ENCODE results near the gene RAB7B.
A peak's percentile ranks its signal among the peaks of the same experiment; 100 is the strongest.

Gene RAB7B

DNA sequence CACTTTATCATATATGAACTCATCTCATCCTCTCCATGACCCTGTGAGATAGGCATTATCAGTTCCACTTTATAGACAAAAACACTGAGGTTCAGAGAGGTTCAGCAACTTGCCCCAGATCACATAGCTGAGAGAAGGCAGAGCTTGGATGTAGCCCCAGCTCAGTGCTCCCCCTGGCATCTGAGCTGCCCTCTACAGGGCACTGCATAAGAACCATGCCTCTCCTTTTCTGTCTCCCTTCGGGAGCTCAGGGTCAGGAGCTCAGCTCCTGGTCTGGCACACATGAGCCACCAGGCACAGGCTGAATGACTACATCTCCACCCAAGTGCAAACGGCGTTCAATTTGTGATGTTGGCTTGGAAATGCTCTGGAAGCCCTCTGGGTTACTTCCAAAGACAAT, 16.9 kb downstream of the RAB7B start:
- no peak overlapping the region for H2AK5ac ChIP-seq (ENCODE audit: low read depth, low read length)
- no peak for DNase-seq (ENCODE audit: low spot score)
- no peaks in the 10 kb centered on the region for H3K9me3 ChIP-seq (replicated peaks in 1 of 2; ENCODE audit: control insufficient read depth in 2 of 2, insufficient read depth in 1 of 2, low read depth in 1 of 2, low read length in 2 of 2)
- H3K4ac ChIP-seq (ENCODE audit: low read length) = no peak overlapping the region
- H3K18ac ChIP-seq (ENCODE audit: low read length) = no peak overlapping the region
- no peaks in the 10 kb centered on the region for H3K36me3 ChIP-seq (replicated peaks in 1 of 2; ENCODE audit: control insufficient read depth in 2 of 2, insufficient read depth in 2 of 2, low read length in 2 of 2)
- H2BK15ac ChIP-seq (ENCODE audit: low read length) = no peak overlapping the region
- H3K79me1 ChIP-seq (ENCODE audit: low read depth, low read length) = no peaks in the 10 kb centered on the region
- no peak overlapping the region for H3K9ac ChIP-seq (ENCODE audit: low read depth, low read length, poor library complexity)
- no peak overlapping the region for H2BK120ac ChIP-seq (ENCODE audit: low read depth, low read length)
- peaks cover 0 to 2% of the 10 kb centered on the region in 2 donors for H3K4me1 ChIP-seq (ENCODE audit: control insufficient read depth in 2 of 2, insufficient read depth in 1 of 2, low read depth in 1 of 2, low read length in 2 of 2)
- H3K4me3 ChIP-seq (ENCODE audit: low read length in 2 of 2) = no peak overlapping the region
- no peak overlapping the region for H2BK5ac ChIP-seq (ENCODE audit: low read length)
- no peak overlapping the region for H3K27ac ChIP-seq (replicated peaks; ENCODE audit: low read length)
- no CpG with 5 or more reads among the region's 3 CpGs for WGBS, 2 donors (ENCODE audit: extremely low coverage in 2 of 2, insufficient read length in 2 of 2, insufficient replicate concordance in 1 of 2)
- no peak overlapping the region for H4K8ac ChIP-seq (ENCODE audit: low read depth, low read length)
- H3K23ac ChIP-seq (ENCODE audit: low read depth, low read length, poor library complexity) = no peak overlapping the region
- H3K4me2 ChIP-seq (ENCODE audit: insufficient read depth, low read length, poor library complexity, severe bottlenecking) = no peak overlapping the region
- no peak overlapping the region for H4K91ac ChIP-seq (ENCODE audit: low read depth, low read length, poor library complexity)
- no peak overlapping the region for H3K14ac ChIP-seq (ENCODE audit: low read length)
- H2AFZ ChIP-seq (ENCODE audit: low read length) = no peak overlapping the region
- no peak overlapping the region for H2BK12ac ChIP-seq (ENCODE audit: low read length)
- peaks cover 0 to 5% (median 0%) of the 10 kb centered on the region in 3 experiments for H3K27me3 ChIP-seq (ENCODE audit: control insufficient read depth in 3 of 3, insufficient read depth in 3 of 3, low read depth in 1 of 3, low read length in 3 of 3)

DNA sequence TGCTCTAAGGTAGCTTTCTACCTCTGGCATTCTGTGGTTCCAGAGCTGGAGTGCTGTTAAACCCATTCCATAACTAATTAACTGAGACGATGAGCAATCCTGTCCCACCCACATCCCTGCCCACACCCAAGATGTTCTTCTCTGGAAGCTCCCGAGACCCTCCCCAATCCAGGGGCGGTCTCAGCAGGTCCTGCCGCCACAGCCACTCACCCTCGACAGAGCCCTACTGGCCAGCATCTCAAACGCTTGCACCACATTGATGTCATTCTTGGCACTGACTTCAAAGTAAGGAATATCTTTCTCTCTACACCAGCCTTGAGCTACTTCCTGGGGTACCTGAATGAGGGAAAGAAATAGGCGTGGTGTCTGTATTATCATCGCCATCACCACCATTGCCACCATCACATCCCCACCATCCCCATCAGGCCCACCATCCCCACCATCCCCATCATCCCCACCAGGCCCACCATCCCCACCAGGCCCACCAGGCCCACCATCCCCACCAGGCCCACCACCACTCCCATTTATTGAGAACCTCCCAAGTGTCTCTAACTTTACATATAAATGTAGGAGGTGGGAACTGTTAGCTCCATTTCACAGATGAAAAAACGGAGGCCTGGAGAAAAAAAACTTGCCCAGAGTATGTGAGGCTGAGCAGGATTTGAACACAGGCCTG, 17.7 kb downstream of the RAB7B start:
- Histone ChIP-seq H3K23ac (ENCODE audit: low read depth, low read length, poor library complexity) (no peak overlapping the region), H3K4me1 (ENCODE audit: control insufficient read depth in 2 of 2, insufficient read depth in 1 of 2, low read depth in 1 of 2, low read length in 2 of 2) (peaks cover 0 to 2% of the 10 kb centered on the region in 2 donors)

DNA sequence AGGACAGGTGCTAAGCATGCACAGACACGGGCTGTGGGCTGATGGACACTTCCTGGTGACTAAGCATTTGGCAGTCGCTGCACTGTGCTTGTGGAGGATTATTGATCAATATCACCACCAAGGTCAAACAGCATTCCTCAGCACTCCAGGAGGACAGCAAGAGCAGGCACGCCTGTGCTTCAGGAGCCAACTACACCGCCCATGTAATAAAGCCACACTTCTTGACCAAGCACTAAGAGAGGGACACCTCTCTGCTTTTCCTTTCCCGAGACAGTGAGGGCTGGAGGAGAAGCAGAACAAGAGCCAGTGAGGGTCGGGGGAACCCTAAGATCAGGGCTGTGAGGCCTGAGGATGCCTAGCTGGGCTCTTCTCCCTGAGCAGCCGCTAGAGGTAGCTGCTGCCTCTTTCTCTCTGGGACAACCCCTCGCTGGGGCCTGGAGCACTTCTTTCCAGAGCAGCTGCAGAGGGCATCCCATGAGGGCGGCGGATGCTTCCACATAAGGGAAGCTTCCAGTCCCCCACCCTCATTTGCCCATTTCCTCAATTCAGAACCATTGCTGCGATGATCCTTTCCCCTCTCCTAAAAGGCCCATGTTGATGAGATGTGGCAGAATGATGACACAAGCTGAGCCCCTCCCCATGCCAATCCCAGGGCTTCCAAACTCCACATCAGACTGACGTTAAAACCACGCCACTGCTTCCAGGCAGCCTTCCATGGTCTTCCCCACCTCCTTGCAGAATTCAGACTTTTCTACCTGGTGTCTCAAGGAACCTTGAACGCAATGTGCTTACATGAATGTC, 19.1 kb downstream of the RAB7B start:
- peaks cover 0 to 5% (median 0%) of the 10 kb centered on the region in 3 experiments for H3K27me3 ChIP-seq (ENCODE audit: control insufficient read depth in 3 of 3, insufficient read depth in 3 of 3, low read depth in 1 of 3, low read length in 3 of 3)
- no peak overlapping the region for H3K4ac ChIP-seq (ENCODE audit: low read length)
- no peak overlapping the region for H3K9ac ChIP-seq (ENCODE audit: low read depth, low read length, poor library complexity)
- no peaks in the 10 kb centered on the region for H3K79me1 ChIP-seq (ENCODE audit: low read depth, low read length)
- H2BK15ac ChIP-seq (ENCODE audit: low read length) = no peak overlapping the region
- no peak overlapping the region for H3K27ac ChIP-seq (replicated peaks; ENCODE audit: low read length)
- no peak overlapping the region for H3K4me3 ChIP-seq (ENCODE audit: low read length in 2 of 2)
- H3K23ac ChIP-seq (ENCODE audit: low read depth, low read length, poor library complexity) = no peak overlapping the region
- H2BK120ac ChIP-seq (ENCODE audit: low read depth, low read length) = no peak overlapping the region
- H3K14ac ChIP-seq (ENCODE audit: low read length) = no peak overlapping the region
- H4K91ac ChIP-seq (ENCODE audit: low read depth, low read length, poor library complexity) = no peak overlapping the region
- H3K18ac ChIP-seq (ENCODE audit: low read length) = no peak overlapping the region
- H2AFZ ChIP-seq (ENCODE audit: low read length) = no peak overlapping the region
- H2BK12ac ChIP-seq (ENCODE audit: low read length) = no peak overlapping the region
- H3K36me3 ChIP-seq (replicated peaks in 1 of 2; ENCODE audit: control insufficient read depth in 2 of 2, insufficient read depth in 2 of 2, low read length in 2 of 2) = no peaks in the 10 kb centered on the region
- H3K4me2 ChIP-seq (ENCODE audit: insufficient read depth, low read length, poor library complexity, severe bottlenecking) = no peak overlapping the region
- no peak overlapping the region for H2AK5ac ChIP-seq (ENCODE audit: low read depth, low read length)
- H3K9me3 ChIP-seq (replicated peaks in 1 of 2; ENCODE audit: control insufficient read depth in 2 of 2, insufficient read depth in 1 of 2, low read depth in 1 of 2, low read length in 2 of 2) = no peaks in the 10 kb centered on the region
- DNase-seq (ENCODE audit: low spot score) = peak; percentile 39
- H4K8ac ChIP-seq (ENCODE audit: low read depth, low read length) = no peak overlapping the region
- no peak overlapping the region for H2BK5ac ChIP-seq (ENCODE audit: low read length)
- H3K4me1 ChIP-seq (ENCODE audit: control insufficient read depth in 2 of 2, insufficient read depth in 1 of 2, low read depth in 1 of 2, low read length in 2 of 2) = peaks cover 0 to 2% of the 10 kb centered on the region in 2 donors
- no CpG with 5 or more reads among the region's 14 CpGs for WGBS, 2 donors (ENCODE audit: extremely low coverage in 2 of 2, insufficient read length in 2 of 2, insufficient replicate concordance in 1 of 2)

More for the DNA sequence above, 17.7 kb downstream of the RAB7B start:
- H3K18ac ChIP-seq (ENCODE audit: low read length) = no peak overlapping the region
- no peak overlapping the region for H2BK5ac ChIP-seq (ENCODE audit: low read length)
- no peak overlapping the region for H2BK12ac ChIP-seq (ENCODE audit: low read length)
- no peak overlapping the region for H3K4me3 ChIP-seq (ENCODE audit: low read length in 2 of 2)
- H4K91ac ChIP-seq (ENCODE audit: low read depth, low read length, poor library complexity) = no peak overlapping the region
- WGBS, 2 donors (ENCODE audit: extremely low coverage in 2 of 2, insufficient read length in 2 of 2, insufficient replicate concordance in 1 of 2) = no CpG with 5 or more reads among the region's 9 CpGs
- no peaks in the 10 kb centered on the region for H3K9me3 ChIP-seq (replicated peaks in 1 of 2; ENCODE audit: control insufficient read depth in 2 of 2, insufficient read depth in 1 of 2, low read depth in 1 of 2, low read length in 2 of 2)
- H3K9ac ChIP-seq (ENCODE audit: low read depth, low read length, poor library complexity) = no peak overlapping the region
- no peaks in the 10 kb centered on the region for H3K79me1 ChIP-seq (ENCODE audit: low read depth, low read length)
- no peaks in the 10 kb centered on the region for H3K36me3 ChIP-seq (replicated peaks in 1 of 2; ENCODE audit: control insufficient read depth in 2 of 2, insufficient read depth in 2 of 2, low read length in 2 of 2)
- no peak overlapping the region for H3K4me2 ChIP-seq (ENCODE audit: insufficient read depth, low read length, poor library complexity, severe bottlenecking)
- no peak overlapping the region for H4K8ac ChIP-seq (ENCODE audit: low read depth, low read length)
- H2BK120ac ChIP-seq (ENCODE audit: low read depth, low read length) = no peak overlapping the region
- no peak overlapping the region for H2AK5ac ChIP-seq (ENCODE audit: low read depth, low read length)
- no peak overlapping the region for H3K4ac ChIP-seq (ENCODE audit: low read length)
- H3K27ac ChIP-seq (replicated peaks; ENCODE audit: low read length) = no peak overlapping the region
- no peak overlapping the region for H3K14ac ChIP-seq (ENCODE audit: low read length)
- no peak overlapping the region for H2BK15ac ChIP-seq (ENCODE audit: low read length)
- no peak for DNase-seq (ENCODE audit: low spot score)
- H3K27me3 ChIP-seq (ENCODE audit: control insufficient read depth in 3 of 3, insufficient read depth in 3 of 3, low read depth in 1 of 3, low read length in 3 of 3) = peaks cover 0 to 5% (median 0%) of the 10 kb centered on the region in 3 experiments
- H2AFZ ChIP-seq (ENCODE audit: low read length) = no peak overlapping the region

DNA sequence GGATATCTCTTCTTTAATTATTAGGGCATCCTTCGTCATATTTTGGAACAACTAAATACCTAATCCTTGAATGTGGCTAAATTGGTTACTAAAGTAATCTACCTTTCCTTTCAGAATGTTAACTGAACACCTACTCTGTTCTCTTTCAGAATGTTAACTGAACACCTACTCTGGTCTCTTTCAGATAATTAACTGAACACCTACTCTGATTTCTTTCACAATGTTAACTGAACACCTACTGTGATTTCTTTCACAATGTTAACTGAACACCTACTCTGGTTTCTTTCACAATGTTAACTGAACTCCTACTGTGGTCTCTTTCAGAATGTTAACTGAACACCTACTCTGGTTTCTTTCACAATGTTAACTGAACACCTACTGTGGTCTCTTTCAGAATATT, 21.9 kb downstream of the RAB7B start:
- no peaks in the 10 kb centered on the region for H3K79me1 ChIP-seq (ENCODE audit: low read depth, low read length)
- H2BK120ac ChIP-seq (ENCODE audit: low read depth, low read length) = no peak overlapping the region
- no peak overlapping the region for H4K8ac ChIP-seq (ENCODE audit: low read depth, low read length)
- no peak overlapping the region for H3K4me2 ChIP-seq (ENCODE audit: insufficient read depth, low read length, poor library complexity, severe bottlenecking)
- no peak overlapping the region for H2BK5ac ChIP-seq (ENCODE audit: low read length)
- peaks cover 7% of the 10 kb centered on the region in 2 donors for H3K4me1 ChIP-seq (ENCODE audit: control insufficient read depth in 2 of 2, insufficient read depth in 1 of 2, low read depth in 1 of 2, low read length in 2 of 2)
- no peak overlapping the region for H3K23ac ChIP-seq (ENCODE audit: low read depth, low read length, poor library complexity)
- H3K27ac ChIP-seq (replicated peaks; ENCODE audit: low read length) = no peak overlapping the region
- no peak overlapping the region for H3K14ac ChIP-seq (ENCODE audit: low read length)
- no peak overlapping the region for H2BK12ac ChIP-seq (ENCODE audit: low read length)
- no peaks in the 10 kb centered on the region for H3K27me3 ChIP-seq (ENCODE audit: control insufficient read depth in 3 of 3, insufficient read depth in 3 of 3, low read depth in 1 of 3, low read length in 3 of 3)
- H3K36me3 ChIP-seq (replicated peaks in 1 of 2; ENCODE audit: control insufficient read depth in 2 of 2, insufficient read depth in 2 of 2, low read length in 2 of 2) = no peaks in the 10 kb centered on the region
- H3K18ac ChIP-seq (ENCODE audit: low read length) = no peak overlapping the region
- DNase-seq (ENCODE audit: low spot score) = no peak
- WGBS, 2 donors (ENCODE audit: extremely low coverage in 2 of 2, insufficient read length in 2 of 2, insufficient replicate concordance in 1 of 2) = no CpG with 5 or more reads among the region's 1 CpG
- no peak overlapping the region for H3K4me3 ChIP-seq (ENCODE audit: low read length in 2 of 2)
- H3K9me3 ChIP-seq (replicated peaks in 1 of 2; ENCODE audit: control insufficient read depth in 2 of 2, insufficient read depth in 1 of 2, low read depth in 1 of 2, low read length in 2 of 2) = no peaks in the 10 kb centered on the region
- no peak overlapping the region for H4K91ac ChIP-seq (ENCODE audit: low read depth, low read length, poor library complexity)
- H2AFZ ChIP-seq (ENCODE audit: low read length) = no peak overlapping the region
- H2BK15ac ChIP-seq (ENCODE audit: low read length) = no peak overlapping the region
- H2AK5ac ChIP-seq (ENCODE audit: low read depth, low read length) = no peak overlapping the region
- no peak overlapping the region for H3K9ac ChIP-seq (ENCODE audit: low read depth, low read length, poor library complexity)
- no peak overlapping the region for H3K4ac ChIP-seq (ENCODE audit: low read length)

Data from neuronal stem cell (in vitro differentiated cells).